H9 (cell line): ENCODE results near the gene AP2A2. TPM values are rescaled to one million over a fixed set of nuclear protein-coding genes. Genes with fewer than 3 reads are reported as not detected.
A peak's percentile ranks its signal among the peaks of the same experiment; 100 is the strongest.

Source experiments
- DNase-seq: peaks from one replicate; pipeline ENCODE4 v3.0.0-alpha.2; 2017
- H2AFZ ChIP-seq: one replicate; pipeline ENCODE4 v1.6.1; 2013; ENCODE audit warnings: mild to moderate bottlenecking, low read length, control low read depth, moderate library complexity
- H2AK5ac ChIP-seq: 2 replicates; pipeline ENCODE4 v1.6.1; 2013; ENCODE audit warnings: low read length, control low read depth, mixed read lengths; ENCODE audit not compliant: insufficient read length
- H2BK120ac ChIP-seq: one replicate; pipeline ENCODE4 v1.6.1; 2013; ENCODE audit warnings: low read depth, mild to moderate bottlenecking, low read length, control low read depth, inconsistent platforms; ENCODE audit not compliant: poor library complexity, severe bottlenecking
- H2BK12ac ChIP-seq: 2 replicates; pipeline ENCODE4 v1.6.1; 2013; ENCODE audit warnings: low read length, control low read depth, mixed read lengths, low read depth; ENCODE audit not compliant: insufficient read length
- H2BK15ac ChIP-seq: 2 replicates; pipeline ENCODE4 v1.6.1; 2013; ENCODE audit warnings: low read depth, low read length, control low read depth
- H2BK20ac ChIP-seq: one replicate; pipeline ENCODE4 v1.6.1; 2013; ENCODE audit warnings: low read depth, mild to moderate bottlenecking, low read length, control low read depth, inconsistent platforms; ENCODE audit not compliant: poor library complexity, severe bottlenecking
- H2BK5ac ChIP-seq: 2 replicates; pipeline ENCODE4 v1.6.1; 2013; ENCODE audit warnings: low read length, control low read depth, mixed read lengths; ENCODE audit not compliant: insufficient read length
- H3K14ac ChIP-seq: 2 replicates; pipeline ENCODE4 v1.6.1; 2013; ENCODE audit warnings: low read length, control low read depth; ENCODE audit not compliant: insufficient read depth
- H3K18ac ChIP-seq: 2 replicates; pipeline ENCODE4 v1.6.1; 2013; ENCODE audit warnings: low read depth, mild to moderate bottlenecking, mixed read lengths, low read length, control low read depth; ENCODE audit not compliant: insufficient read length
- H3K23ac ChIP-seq: 2 replicates; pipeline ENCODE4 v1.6.1; 2013; ENCODE audit warnings: low read length, control low read depth, mixed read lengths, low read depth; ENCODE audit not compliant: insufficient read length
- H3K23me2 ChIP-seq: 2 replicates; pipeline ENCODE4 v1.6.1; 2013; ENCODE audit warnings: low read depth, mild to moderate bottlenecking, mixed read lengths, low read length, control low read depth; ENCODE audit not compliant: insufficient read length, poor library complexity, severe bottlenecking
- H3K27ac ChIP-seq: 2 replicates; pipeline ENCODE4 v1.5.1; 2013; ENCODE audit warnings: low read length, control low read depth, mixed read lengths, low read depth; ENCODE audit not compliant: insufficient read length
- H3K27me3 ChIP-seq: 2 replicates; pipeline ENCODE4 v1.6.1; 2013; ENCODE audit warnings: low read length, control low read depth, inconsistent platforms; ENCODE audit not compliant: insufficient read depth
- H3K4ac ChIP-seq: 2 replicates; pipeline ENCODE4 v1.6.1; 2013; ENCODE audit warnings: low read depth, mild to moderate bottlenecking, control low read depth, inconsistent platforms, low read length, moderate library complexity
- H3K4me1 ChIP-seq: 2 replicates; pipeline ENCODE4 v1.6.1; 2013; ENCODE audit warnings: low read length, control low read depth, inconsistent platforms; ENCODE audit not compliant: insufficient read depth
- H3K4me2 ChIP-seq: 2 replicates; pipeline ENCODE4 v1.6.1; 2013; ENCODE audit warnings: low read length, control low read depth, mixed read lengths; ENCODE audit not compliant: insufficient read length, insufficient read depth
- H3K56ac ChIP-seq: 2 replicates; pipeline ENCODE4 v1.6.1; 2013; ENCODE audit warnings: low read depth, mild to moderate bottlenecking, mixed read lengths, low read length, control low read depth; ENCODE audit not compliant: insufficient read length
- H3K79me1 ChIP-seq: 2 replicates; pipeline ENCODE4 v1.6.1; 2013; ENCODE audit warnings: low read depth, mild to moderate bottlenecking, moderate library complexity, low read length, control low read depth, inconsistent platforms; ENCODE audit not compliant: insufficient read depth, poor library complexity, severe bottlenecking
- H3K79me2 ChIP-seq: 2 replicates; pipeline ENCODE4 v1.6.1; 2013; ENCODE audit warnings: low read length, control low read depth, inconsistent platforms; ENCODE audit not compliant: insufficient read depth
- H3K9ac ChIP-seq: 2 replicates; pipeline ENCODE4 v1.6.1; 2013; ENCODE audit warnings: low read length, control low read depth, mixed read lengths; ENCODE audit not compliant: insufficient read length; ENCODE audit errors: extremely low read depth
- H3K9me3 ChIP-seq: one replicate; pipeline ENCODE4 v1.6.1; 2013; ENCODE audit warnings: low read depth, low read length, inconsistent platforms; ENCODE audit not compliant: control insufficient read depth
- H3T11ph ChIP-seq: one replicate; pipeline ENCODE4 v1.6.1; 2013; ENCODE audit warnings: mild to moderate bottlenecking, low read length, control low read depth, inconsistent platforms
- H4K20me1 ChIP-seq: one replicate; pipeline ENCODE4 v1.6.1; 2013; ENCODE audit not compliant: control insufficient read depth, insufficient read length, insufficient read depth
- H4K5ac ChIP-seq: 2 replicates; pipeline ENCODE4 v1.6.1; 2013; ENCODE audit warnings: low read depth, mild to moderate bottlenecking, mixed read lengths, low read length, control low read depth; ENCODE audit not compliant: insufficient read length
- H4K8ac ChIP-seq: replicated peaks from 2 replicates; pipeline ENCODE4 v1.6.1; 2013; ENCODE audit warnings: low read length, control low read depth, mixed read lengths, low read depth; ENCODE audit not compliant: insufficient read length
- H4K91ac ChIP-seq: 2 replicates; pipeline ENCODE4 v1.6.1; 2013; ENCODE audit warnings: low read depth, mild to moderate bottlenecking, moderate library complexity, mixed read lengths, low read length, control low read depth; ENCODE audit not compliant: insufficient read length
- H3K27ac Mint-ChIP-seq, 3 experiments: 2 replicates in 2 of 3; 3 replicates in 1 of 3; pipeline ENCODE4 v1.8.0; 2020 to 2021; ENCODE audit warnings: mixed read lengths in 3 of 3, mild to moderate bottlenecking in 1 of 3, moderate library complexity in 1 of 3
- H3K27me3 Mint-ChIP-seq: 2 replicates; pipeline ENCODE4 v1.8.0; 2021; ENCODE audit warnings: low read depth, mild to moderate bottlenecking, moderate library complexity, mixed read lengths
- H3K36me3 Mint-ChIP-seq, 3 experiments: 2 replicates in 2 of 3; 3 replicates in 1 of 3; pipeline ENCODE4 v1.8.0; 2020 to 2021; ENCODE audit warnings: low read depth in 3 of 3, mixed read lengths in 3 of 3; ENCODE audit not compliant: insufficient read depth in 1 of 3
- H3K4me1 Mint-ChIP-seq, 2 experiments: 2 replicates each; pipeline ENCODE4 v1.8.0; 2020; ENCODE audit warnings: mixed read lengths in 2 of 2
- H3K4me3 Mint-ChIP-seq, 2 experiments: 2 replicates in 1 of 2; 3 replicates in 1 of 2; pipeline ENCODE4 v1.8.0; 2020 to 2021; ENCODE audit warnings: mild to moderate bottlenecking in 2 of 2, mixed read lengths in 2 of 2, moderate library complexity in 1 of 2
- H3K9me3 Mint-ChIP-seq, 2 experiments: 2 replicates in 1 of 2; 3 replicates in 1 of 2; pipeline ENCODE4 v1.8.0; 2020; ENCODE audit warnings: mild to moderate bottlenecking in 2 of 2, mixed read lengths in 2 of 2, moderate library complexity in 1 of 2
- CTCF ChIP-seq: fragments of 200-600 bp; sonication (generic); conservative IDR thresholded peaks from 3 replicates; pipeline ENCODE4 v1.8.0; 2021; ENCODE audit warnings: antibody characterized with exemption, mild to moderate bottlenecking
- WGBS: extraction: QIAGEN DNeasy Blood & Tissue Kit; methylation state at CpG from one replicate; pipeline ENCODE4 v1.1.7; 2013; ENCODE audit warnings: missing lambda C conversion rate, low lambda C conversion rate, mixed read lengths; ENCODE audit not compliant: insufficient read length; ENCODE audit errors: extremely low coverage; 5-methylcytosine and 5-hydroxymethylcytosine counted together
- total RNA-seq: library from RNA; stranded (reverse); gene quantifications from 2 replicates; pipeline ENCODE4 v1.2.1, GENCODE V29; 2021

Gene AP2A2
- total RNA-seq, 1 experiment from 2014 or later, result 53.7 TPM

- Mint-ChIP-seq H3K4me3 (no peak overlapping the region; a peak in 1 of 5 replicates), H3K9me3 (peaks cover 0 to 6% of the 10 kb centered on the region in 2 experiments; a peak in 2 of 5 replicates), H3K27ac (peak overlapping the region in 2 of 3 experiments; percentile 1 to 8; a peak in 3 of 7 replicates), H3K36me3 (no peaks in the 10 kb centered on the region), H3K4me1 (no peaks in the 10 kb centered on the region), H3K27me3 (no peaks in the 10 kb centered on the region)
- Histone ChIP-seq H3K27ac (no peak overlapping the region), H4K5ac (no peak overlapping the region), H3K14ac (no peak overlapping the region), H2BK15ac (no peak overlapping the region), H4K91ac (no peak overlapping the region), H4K20me1 (no peaks in the 10 kb centered on the region), H3K9me3 (no peaks in the 10 kb centered on the region), H3K4me2 (no peak overlapping the region), H3K56ac (no peak overlapping the region), H3K23ac (no peak overlapping the region), H3K23me2 (no peaks in the 10 kb centered on the region), H2BK20ac (no peak overlapping the region), H3K79me1 (no peaks in the 10 kb centered on the region), H2AFZ (no peak overlapping the region), H3K27me3 (no peaks in the 10 kb centered on the region), H3K79me2 (no peaks in the 10 kb centered on the region), H4K8ac (no peak overlapping the region), H2AK5ac (no peak overlapping the region), H3K4ac (no peak overlapping the region), H2BK120ac (no peak overlapping the region), H3K9ac (no peak overlapping the region), H3K4me1 (no peaks in the 10 kb centered on the region), H2BK12ac (no peak overlapping the region), H3T11ph (no peak overlapping the region), H2BK5ac (no peak overlapping the region), H3K18ac (no peak overlapping the region)
- WGBS, result no CpG with 5 or more reads among the region's 12 CpGs
- DNase-seq, result no peak
- no peak for TF ChIP-seq CTCF
Measured at GRCh38 chr11:1032310-1032891, 106.7 kb downstream of the AP2A2 start.
